GM12865 (cell line): ENCODE results near the gene USP21.

Source experiments
- DNase-seq: peaks from one replicate; pipeline ENCODE4 v3.0.0; 2010; ENCODE audit warnings: low read depth
- H3K4me3 ChIP-seq: 2 replicates; pipeline ENCODE4 v1.5.1; 2011; ENCODE audit warnings: mild to moderate bottlenecking, low read depth, low read length, control low read depth
- TF ChIP-seq, protein P1 (sequence below): IDR thresholded peaks from 2 replicates; pipeline ENCODE4 v1.5.1; 2011; ENCODE audit warnings: low read length, control low read depth, low read depth, inconsistent platforms; ENCODE audit not compliant: insufficient read depth; ENCODE audit errors: missing control alignments

The USP21 gene

DNA sequence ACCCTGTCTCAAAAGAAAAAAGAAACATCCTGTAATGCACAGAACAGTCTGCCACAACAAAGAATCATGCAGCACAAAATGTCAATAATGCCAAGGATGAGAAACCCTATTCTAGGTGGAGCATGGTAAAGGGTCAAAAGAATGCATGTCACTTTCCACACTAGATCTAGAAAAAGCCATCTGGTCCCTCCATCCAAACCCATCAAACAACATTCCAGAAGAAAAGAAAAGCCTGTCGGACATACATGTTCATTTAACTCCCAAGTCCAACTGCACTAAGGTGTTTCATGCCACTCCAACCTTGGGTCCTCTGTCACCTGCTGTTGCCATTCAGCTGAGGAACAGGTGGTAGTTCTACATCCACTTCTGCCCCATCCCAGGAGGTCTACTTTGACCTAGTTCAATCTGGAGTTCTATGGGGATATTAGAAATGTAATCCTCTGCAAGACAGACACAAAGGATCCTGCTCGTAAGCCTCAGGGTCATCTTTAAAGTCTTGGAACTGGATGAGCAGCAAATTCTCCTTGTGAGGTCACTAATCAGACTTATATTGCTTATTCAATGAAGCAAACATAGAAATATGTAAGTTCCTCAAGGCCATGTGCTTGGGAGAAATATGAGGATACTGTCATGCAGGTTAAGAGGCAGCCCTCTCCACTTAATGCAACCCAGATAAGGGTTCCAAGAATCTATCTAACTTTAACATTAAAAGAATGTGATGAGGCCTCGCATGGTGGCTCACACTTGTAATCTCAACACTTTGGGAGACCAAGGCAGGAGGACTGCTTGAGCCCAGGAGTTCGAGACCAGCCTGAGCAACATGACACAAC, 30.5 kb upstream of the USP21 start:
- no peak for DNase-seq
- TF ChIP-seq, protein P1, sequence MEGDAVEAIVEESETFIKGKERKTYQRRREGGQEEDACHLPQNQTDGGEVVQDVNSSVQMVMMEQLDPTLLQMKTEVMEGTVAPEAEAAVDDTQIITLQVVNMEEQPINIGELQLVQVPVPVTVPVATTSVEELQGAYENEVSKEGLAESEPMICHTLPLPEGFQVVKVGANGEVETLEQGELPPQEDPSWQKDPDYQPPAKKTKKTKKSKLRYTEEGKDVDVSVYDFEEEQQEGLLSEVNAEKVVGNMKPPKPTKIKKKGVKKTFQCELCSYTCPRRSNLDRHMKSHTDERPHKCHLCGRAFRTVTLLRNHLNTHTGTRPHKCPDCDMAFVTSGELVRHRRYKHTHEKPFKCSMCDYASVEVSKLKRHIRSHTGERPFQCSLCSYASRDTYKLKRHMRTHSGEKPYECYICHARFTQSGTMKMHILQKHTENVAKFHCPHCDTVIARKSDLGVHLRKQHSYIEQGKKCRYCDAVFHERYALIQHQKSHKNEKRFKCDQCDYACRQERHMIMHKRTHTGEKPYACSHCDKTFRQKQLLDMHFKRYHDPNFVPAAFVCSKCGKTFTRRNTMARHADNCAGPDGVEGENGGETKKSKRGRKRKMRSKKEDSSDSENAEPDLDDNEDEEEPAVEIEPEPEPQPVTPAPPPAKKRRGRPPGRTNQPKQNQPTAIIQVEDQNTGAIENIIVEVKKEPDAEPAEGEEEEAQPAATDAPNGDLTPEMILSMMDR = no peak

DNA sequence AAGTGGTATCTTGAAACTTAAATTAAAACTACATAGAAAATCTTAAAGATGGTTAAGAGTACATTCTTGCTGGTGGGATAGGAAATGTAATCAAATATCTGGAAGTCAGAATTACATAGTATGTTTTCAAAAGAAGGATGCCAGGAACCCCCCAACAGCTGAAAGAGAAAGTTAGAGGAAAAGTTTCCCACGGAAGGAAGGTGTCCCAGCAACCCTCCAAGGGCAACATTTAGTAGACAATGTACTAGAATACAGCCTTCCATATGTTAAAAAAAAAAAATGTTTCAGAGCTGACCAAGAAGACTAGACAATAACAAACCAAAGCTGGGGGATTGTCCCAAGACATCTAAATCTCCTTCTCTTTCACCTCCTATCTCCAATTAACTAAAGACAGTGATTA, 29.0 kb upstream of the USP21 start:
- no peak for DNase-seq
- H3K4me3 ChIP-seq = no peak overlapping the region
- TF ChIP-seq, protein P1 = no peak

More for the DNA sequence above, 30.5 kb upstream of the USP21 start:
- no peak overlapping the region for H3K4me3 ChIP-seq

DNA sequence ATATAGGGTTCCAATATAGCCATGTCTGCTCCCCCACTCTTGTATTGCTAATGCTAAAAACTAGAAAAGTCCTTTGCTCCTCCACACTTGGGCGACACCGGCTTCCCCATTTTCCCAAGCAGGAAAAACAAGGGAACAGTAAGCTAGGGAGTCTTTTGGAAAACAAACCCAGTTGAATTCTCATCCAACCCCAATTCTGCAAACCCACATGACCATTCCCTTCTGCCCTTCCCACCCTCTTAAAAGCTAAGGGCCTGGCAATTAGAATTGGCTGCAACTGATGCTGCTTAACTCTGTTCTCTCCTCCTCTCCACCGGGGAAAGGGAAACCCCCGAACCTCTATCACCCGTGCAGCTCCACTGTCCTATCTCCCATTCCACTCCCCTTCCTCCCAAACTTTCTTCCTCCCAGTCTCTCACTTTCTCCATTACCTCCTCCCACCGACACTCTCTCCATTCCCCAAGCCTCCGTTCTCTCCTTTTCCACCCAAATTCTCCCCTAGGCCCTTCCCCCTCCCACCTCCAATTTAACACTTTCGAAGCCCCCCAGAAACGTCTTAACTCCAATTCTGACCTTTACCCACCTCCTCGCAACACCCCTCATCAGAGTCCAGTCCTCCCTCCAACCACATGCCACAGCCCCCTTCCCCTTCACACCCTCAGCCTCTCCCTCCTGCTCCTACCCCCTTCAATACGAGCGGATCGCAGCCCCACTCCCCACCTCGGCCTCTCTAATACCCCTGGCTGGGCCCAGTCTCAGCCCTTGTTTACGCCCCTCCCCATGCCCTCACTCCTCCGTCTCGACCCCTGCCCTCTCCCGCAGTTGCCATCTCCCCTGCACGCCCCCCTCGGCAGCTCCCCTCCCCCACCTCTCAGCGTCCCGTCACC, 27.5 kb upstream of the USP21 start:
- peak overlapping the region; percentile 100 for H3K4me3 ChIP-seq
- DNase-seq = peak; percentile 20
- TF ChIP-seq, protein P1 = no peak

DNA sequence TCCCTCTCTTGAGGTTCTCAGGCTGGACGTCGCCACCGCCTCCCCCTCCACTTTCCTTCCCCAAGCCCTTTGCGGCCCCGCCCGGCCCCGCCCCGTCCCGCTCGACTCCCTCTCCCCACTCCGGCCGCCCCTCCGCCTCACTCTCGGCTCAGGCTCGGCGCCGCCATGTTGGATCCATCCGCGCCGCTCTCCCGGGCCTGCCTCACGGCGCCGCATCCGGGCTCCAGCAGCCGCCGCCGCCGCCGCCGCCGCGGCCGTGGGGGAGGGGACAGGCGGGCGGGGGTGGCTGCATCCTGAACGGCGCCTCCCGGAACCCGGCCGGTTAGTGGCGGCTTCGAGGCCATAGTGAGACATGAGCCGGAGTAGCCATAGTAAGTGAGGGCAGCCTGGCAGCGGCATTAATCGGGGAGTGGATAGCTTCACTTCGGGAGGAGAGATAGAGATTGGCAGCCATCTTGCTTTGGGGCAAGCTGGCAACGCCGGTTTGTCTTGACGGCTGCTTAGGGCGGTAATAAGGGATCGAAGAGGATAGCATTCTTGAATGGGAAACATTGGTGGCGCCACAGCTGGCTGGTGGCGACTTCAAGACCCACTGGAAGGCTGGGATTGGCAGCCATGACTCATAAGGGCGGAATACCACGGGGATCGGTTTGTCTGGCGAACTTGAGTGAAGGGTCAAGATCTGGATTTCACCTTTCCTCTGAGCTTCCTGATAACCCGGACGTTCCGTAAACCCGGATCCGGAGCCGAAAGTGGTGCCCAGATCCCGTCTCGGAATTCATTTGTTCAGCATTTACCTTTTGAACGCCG, 26.7 kb upstream of the USP21 start, which contains the start of gene DEDD:
TSS of gene DEDD (minus strand) at position 258 of the 810 bp plus-strand sequence. CDS start 8,205 bp downstream, outside the sequence.
- TF ChIP-seq, protein P1 = no peak
- peak within 1 kb of the TSS; percentile 100 for H3K4me3 ChIP-seq
- DNase-seq = peak; percentile 97

- peak overlapping the region; percentile 100 for H3K4me3 ChIP-seq
- TF ChIP-seq, protein P1 = no peak
- DNase-seq = no peak
These were observed 26.0 kb upstream of the USP21 start for GRCh38 chr1:161133220-161133740.

- TF ChIP-seq, protein P1 = no peak
- DNase-seq = no peak
- no peak overlapping the region for H3K4me3 ChIP-seq
These were observed 21.4 kb upstream of the USP21 start for GRCh38 chr1:161137881-161138280.
